KBM-7 (cell line): Measurements from ENCODE around the gene SMURF1.
"Not testable (repeated sequence)": the region's sequence is repeated elsewhere in the genome, so short reads cannot be mapped to it uniquely, and the experiment has no call there.

ENCODE experiments used
- DNase-seq: peaks from one replicate; pipeline ENCODE4 v3.0.0-alpha.2; 2015
- in situ Hi-C: fragments of 300-500 bp; cut with MboI; formaldehyde crosslinking; loops from 2 replicates; pipeline ENCODE4 v1.14.3; 2020; ENCODE audit warnings: low sequenced_read_pairs, low pct_unique_long_range_greater_than_20kb, mixed read lengths

The SMURF1 gene

DNA sequence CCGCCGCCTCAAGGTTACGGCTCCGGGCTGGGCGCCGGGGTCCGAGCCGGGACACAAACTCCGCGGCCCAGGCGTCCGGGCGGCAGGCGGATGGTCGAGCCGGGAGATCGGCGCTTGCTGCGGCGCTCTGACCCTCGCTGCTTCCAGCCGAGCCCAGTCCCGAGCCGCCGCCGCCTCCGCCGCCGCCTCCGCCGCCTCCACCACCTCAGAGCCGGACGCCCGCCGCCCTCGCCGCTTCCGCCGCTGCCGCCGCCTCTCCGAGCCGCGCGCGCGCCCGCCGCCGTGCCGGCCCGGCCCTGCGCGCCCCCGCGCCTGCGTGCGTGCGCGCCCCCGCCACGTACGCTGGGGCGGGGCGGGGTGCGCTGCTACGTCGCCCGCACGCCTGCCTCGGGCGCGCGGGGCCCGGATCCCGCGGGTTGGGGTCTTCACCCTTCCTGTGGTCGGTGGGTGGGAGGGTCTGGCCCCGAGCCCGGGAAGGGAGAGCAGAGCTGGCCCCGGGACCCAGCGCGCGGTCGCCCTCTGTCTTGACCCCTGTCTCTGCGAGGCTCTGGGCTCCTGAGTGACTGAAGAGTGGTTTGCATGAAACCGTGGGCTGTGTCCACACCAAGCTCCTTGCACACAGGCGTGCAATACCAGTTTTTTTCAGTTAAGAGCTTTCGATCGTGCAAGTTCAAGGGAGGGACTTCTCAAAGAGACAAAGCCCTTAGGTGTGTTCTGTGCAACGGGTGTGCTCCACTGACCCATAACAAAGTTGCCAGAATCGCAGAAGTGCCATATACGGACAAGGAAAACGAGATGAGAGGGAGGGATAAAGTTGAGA is at the start of gene SMURF1:
SMURF1 (minus strand) TSS at position 256 of the 820 bp plus-strand sequence. CDS start 328 bp downstream, outside the sequence.
- DNase-seq: peak; percentile 69
- in situ Hi-C loops: no loop called here

DNA sequence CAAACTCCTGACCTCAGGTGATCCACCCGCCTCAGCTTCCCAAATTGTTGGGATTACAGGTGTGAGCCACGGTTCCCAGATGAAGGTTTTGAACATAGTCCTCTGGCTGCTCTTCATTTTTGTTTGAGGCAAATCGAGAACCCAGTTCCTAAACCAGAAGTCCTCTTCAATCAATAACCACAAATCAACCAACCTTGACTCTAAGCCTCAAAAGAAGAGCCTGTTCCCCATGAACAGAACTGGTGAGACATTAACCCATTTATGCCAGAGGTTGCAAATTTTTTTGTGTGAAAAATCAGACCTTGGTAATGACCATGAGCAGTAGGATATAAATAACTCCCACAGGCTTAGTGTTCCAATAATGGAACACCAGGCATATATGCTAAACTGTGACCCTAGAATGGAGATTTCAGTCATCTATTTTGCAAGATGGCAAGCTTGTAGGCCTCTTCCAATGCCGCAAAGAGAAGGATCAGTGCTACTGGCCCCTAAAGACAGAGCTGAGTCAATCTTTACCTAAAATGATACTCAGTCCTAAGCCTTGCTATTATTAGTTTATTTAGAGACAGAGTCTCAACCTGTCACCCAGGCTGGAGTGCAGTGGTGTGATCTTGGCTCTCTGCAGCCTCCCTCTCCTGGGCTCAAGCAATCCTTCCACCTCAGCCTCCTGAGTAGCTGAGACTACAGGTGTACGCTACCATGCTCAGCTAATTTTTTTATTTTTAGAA is 48.1 kb upstream of the SMURF1 start:
- no peak for DNase-seq

DNA sequence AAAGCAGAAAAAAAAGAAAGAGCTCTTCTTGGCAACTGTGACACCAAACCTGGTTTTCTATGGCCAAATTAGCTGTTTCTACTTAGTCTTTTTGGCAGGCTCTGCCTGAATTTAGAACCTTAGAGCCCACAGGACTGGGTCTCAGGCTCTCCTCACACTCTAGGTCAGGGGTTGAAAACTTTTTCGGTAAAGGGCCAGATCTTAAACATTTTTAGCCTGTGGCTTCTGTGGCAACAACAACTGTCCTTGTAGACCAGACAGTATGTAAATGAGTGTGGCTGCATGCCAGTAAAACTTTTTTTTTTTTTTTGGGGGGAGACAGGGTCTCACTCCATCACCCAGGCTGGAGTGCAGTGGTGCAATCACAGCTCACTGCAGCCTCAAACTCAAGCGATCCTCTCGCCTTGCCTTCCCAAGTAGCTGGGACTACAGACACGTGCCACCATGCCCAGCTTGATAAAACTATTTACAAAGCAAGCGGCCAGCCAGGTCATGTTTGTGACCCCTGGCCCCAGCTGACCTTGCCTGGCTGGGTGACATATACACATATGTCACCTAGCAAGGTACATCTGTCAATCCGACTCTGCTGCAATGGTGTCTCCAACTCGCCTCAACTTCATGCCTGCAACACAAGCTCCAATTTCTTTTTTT is 46.6 kb upstream of the SMURF1 start:
- in situ Hi-C loops: no loop called here
- no peak for DNase-seq

More for the DNA sequence above, 48.1 kb upstream of the SMURF1 start:
- in situ Hi-C loops: no loop called here

DNA sequence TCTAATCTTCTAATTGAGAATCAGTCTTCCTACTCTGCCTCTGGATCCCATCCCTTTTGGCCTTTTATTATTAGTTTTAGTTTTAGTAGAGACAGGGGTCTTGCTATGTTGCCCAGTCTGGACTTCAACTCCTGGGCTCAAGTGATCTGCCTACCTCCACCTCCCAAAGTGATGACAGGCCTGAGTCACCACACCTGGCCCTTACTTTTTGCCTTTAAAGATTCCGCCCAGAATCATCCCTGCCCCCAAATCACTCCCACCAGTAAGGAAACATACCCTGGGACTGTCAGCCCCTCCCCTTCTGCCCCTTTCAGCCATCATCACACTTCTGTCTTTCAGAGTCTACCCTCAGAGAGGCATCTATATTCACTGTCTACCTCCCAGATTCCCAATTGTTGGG is 45.3 kb upstream of the SMURF1 start:
- in situ Hi-C loops: no loop called here

DNA sequence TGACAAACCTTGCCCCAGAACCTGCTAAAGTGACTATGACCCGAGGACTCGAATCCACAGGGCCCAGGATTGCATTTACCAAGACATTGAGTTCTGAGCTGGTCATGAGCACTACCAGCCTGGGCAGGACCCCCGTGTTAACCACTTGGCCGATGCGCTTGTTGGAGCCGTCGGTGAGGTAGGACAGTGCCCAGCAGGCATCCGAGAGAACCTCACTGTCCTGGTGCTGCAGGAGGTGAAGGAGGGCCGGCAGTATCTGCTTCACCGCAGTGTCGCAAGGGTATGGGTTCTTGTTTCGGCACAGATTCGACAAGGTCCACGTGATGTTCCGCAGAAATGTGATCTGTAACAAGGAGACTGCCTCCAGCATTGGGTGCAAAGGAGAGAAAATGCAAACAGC is 44.3 kb upstream of the SMURF1 start:
- DNase-seq: no peak
- in situ Hi-C loops: no loop called here

More for the DNA sequence above, 45.3 kb upstream of the SMURF1 start:
- no peak for DNase-seq

DNA sequence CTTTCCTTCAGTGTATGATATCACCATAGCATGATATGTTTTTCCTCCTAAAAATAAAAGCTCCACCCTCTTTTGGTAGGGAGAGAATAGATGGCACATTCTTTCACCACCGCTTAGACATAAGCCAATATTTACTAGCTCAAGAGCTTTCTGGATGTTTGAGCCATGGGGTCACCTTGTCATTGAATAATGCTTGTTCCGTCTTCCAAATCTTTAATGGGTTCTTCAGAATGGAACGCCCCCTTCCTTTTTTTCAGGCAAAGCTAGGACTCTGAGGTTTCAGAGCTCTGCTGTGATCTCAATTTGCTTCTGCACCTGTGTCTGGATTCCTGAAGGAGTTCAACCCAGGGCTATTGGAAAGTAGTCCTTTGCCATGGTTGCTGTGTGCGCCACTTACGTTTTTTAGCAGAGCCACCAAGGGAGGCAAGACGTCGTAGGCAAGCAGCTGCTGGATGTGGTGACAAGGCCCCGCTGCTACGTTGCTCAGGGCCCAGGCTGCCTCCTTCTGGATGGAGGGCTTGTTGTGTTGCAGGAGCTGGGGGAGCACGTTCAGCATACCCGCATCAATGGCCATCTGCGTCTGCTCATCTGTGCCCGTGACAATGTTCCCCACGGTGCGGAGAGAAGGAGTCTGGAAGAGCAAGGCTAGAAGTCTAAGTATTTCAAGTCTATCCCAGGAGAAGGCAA is 40.8 kb upstream of the SMURF1 start:
- in situ Hi-C loops: no loop called here
- no peak for DNase-seq

DNA sequence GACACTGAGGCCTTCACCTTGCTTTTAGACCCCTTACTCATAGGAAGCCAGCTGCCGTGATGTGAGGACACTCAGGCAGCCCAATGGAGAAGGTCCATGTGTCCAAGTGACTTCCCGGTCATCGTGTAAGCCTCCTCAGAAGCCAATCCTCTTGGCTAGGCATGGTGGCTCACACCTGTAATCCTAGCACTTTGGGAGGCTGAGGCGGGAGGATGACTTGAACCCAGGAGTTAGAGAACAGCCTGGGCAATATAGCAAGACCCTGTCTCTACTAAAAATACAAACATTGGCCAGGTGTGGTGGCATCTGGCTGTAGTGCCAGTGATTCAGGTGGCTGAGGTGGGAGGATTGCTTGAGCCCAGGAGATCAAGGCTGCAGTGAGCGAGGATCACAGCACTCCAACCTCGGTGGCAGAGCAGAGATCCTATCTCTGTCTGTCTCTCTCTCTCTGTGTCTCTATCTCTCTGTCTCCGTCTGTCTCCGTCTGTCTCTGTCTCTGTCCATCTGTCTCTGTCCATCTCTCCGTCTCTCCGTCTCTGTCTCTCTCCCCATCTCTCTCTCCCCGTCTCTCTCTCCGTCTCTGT is 36.3 kb upstream of the SMURF1 start:
- in situ Hi-C loops: no loop called here
- no peak for DNase-seq

DNA sequence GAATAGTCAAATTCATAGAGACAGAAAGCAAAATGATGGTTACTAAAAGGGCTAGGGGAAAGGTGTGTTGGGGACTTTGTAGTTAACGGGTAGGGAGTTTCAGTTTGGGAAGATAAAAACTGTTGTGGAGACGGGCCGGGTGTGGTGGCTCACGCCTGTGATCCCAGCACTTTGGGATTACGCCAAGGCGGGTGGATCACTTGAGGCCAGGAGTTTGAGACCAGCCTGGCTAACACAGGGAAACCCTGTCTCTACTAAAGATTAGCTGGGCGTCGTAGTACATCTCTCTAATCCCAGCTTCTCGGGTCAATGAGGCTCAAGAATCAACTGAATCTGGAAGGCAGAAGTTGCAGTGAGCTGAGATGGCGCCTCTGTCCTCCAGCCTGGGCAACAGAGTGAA is 33.3 kb upstream of the SMURF1 start:
- in situ Hi-C loops: no loop called here

DNA sequence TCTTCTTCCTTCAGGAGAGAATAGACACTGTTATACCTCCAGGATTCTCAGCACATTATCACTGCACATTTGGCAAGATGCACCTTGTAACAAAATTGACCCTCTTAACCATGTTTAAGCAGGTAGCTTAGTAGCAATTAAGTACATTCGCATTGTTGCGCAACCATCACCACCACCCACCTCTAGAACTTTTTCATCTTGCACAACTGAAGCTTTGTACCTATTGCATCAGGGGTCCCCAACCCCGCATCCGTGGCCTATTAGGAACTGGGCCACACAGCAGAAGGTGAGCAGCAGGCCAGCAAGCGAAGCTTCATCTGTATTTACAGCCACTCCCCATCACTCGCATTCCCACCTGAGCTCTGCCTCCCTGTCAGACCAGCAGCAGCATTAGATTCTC is 29.9 kb upstream of the SMURF1 start:
- no peak for DNase-seq
- in situ Hi-C loops: no loop called here

More for the DNA sequence above, 33.3 kb upstream of the SMURF1 start:
- DNase-seq: no peak

DNA sequence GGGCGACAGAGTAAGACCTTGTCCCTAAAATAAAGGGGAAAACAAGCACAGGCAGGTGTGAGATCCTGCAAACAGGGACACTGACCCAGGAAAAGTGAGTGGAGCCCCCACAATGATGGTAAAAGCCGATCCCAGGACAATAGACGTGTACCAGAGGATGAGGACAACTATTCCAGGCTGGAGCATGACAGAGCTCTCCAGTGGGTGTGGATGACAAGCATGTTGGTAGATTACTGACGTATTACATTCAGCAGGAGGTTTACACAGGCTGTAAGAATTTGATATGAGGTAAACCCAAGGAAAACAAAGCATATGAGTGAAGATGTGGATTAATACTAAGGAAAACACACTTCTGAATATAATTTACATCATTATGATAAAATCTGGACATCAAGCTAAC is 27.8 kb upstream of the SMURF1 start:
- no peak for DNase-seq
- in situ Hi-C loops: no loop called here

DNA sequence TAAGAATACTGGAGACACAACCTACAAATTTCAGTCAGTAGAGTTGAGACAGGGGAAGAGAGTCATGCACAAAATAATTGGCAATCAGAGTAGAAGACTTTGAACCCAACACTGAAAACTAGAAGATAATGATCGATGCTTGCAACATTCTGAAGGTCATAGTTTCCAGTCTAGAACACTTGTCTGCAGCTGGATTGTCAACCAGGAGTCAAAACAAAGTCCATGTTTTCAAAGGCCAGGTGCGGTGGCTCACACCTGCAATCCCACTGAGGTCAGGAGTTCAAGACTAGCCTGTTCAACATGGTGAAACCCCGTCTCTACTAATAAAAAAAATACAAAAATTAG is 26.8 kb upstream of the SMURF1 start:
- in situ Hi-C loops: no loop called here
- DNase-seq: no peak

DNA sequence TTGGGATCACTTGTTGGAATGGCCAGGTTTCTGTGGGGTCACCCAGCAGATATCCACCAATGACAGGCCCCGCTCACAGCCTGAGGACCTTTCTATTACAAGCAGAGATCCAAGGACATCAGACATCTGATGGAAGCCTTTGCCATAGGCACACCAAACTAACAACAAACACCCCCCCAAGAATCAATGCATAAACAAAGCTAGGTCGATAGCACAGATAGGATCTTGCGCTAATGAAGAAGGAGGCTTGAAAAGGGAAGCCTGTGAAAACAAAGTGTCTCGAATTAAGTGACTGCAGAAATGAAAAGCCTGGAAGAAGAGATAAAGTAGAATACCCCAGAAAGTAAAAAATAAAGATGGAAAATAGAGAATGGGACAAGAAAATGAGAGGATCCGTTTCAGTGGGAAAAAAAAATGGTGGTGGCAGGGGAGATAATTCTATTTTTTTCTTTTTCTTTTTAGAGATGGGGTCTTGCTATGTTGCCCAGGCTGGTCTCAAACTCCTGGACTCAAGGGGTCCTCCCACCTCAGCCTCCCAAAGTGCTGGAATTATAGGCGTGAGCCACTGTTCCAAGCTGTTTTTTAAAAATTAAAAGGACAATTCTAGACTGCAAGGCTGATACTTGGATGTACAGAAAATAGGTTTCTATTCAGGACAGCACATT is 26.3 kb upstream of the SMURF1 start:
- in situ Hi-C loops: no loop called here
- DNase-seq: no peak

DNA sequence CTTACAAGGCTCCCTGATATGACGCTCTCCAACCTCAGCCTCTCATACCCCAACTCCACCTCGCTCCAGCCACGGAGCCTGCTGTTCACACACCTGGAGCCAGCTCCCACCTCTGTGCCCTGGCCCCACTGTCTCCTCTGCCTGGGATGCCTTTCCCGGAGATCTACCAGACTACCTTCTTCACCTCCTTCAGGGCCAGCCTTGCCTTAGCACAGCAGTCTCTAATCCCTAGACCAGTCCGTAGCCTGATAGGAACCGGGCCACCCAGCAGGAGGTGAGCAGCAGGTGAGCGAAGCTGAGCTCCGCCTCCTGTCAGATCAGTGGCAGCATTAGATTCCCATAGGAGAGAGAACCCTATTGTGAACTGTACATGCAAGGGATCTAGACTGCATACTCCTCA is 23.2 kb upstream of the SMURF1 start:
- DNase-seq: no peak
- in situ Hi-C loops: no loop called here

DNA sequence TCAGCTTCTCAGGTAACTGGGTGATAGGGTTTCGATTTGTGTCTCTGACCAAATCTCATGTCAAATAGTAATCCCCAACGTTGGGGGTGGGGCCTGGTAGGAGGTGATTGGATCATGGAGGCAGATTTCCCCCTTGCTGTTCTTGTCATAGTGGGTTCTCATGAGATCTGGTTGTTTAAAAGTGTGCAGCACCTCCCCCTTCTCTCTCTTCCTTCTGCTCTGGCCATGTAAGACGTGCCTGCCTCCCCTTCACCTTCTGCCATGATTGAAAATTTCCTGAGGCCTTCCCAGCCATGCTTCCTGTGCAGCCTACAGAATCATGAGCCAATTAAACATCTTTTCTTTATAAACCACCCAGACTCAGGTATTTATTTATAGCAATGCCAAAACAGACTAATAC is 21.9 kb upstream of the SMURF1 start:
- in situ Hi-C loops: no loop called here
- no peak for DNase-seq

DNA sequence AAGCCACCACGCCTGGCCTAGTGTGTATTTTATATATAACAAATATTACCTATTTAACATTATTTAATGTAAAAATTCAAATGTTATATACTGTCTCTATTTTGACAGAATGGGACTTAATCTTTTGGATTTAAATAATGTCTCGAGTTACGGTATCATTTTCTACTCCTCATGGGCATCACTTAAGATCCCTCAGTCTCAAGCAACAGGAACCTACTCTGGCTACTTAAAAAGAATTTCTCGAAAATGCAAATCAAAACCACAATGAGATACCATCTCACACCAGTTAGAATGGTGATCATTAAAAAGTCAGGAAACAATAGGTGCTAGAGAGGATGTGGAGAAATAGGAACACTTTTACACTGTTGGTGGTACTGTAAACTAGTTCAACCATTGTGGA is 19.8 kb upstream of the SMURF1 start:
- in situ Hi-C loops: not testable (repeated sequence)
- DNase-seq: peak; percentile 54

DNA sequence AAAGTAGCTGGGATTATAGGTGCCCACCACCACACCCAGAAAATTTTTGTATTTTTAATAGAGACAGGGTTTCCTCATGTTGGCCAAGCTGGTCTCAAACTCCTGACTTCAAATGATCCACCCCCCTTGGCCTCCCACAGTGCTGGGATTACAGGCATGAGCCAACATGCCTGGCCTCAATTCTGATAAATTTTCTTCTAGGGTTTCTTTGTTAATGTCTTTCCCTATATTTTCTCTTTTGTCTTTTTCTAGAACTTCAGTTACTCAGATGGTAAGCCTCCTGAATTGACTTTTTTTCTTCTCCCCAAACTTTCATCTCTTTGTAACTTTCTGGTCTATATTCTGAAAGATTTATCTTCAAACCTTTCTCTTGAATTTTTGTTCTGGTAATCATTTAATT is 12.7 kb upstream of the SMURF1 start:
- in situ Hi-C loops: no loop called here
- DNase-seq: no peak

DNA sequence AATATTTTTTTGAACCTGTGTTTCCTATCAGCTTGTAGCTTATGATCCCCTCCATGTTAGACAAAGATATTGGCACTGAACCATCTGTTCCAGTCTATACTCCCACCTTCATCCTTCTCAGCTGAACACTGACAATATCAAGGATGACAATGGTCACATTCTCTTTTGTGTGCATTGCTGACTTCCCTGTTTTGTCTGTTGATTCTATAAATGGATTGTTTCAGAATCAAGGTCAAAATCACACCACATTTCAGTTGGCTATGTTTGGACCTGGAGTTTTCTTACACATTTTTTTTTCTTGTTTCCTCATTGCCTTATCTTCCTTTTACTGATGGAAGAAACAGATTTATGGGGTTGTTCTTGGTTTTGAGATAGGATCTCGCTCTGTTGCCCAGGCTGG is 11.3 kb upstream of the SMURF1 start:
- in situ Hi-C loops: no loop called here

DNA sequence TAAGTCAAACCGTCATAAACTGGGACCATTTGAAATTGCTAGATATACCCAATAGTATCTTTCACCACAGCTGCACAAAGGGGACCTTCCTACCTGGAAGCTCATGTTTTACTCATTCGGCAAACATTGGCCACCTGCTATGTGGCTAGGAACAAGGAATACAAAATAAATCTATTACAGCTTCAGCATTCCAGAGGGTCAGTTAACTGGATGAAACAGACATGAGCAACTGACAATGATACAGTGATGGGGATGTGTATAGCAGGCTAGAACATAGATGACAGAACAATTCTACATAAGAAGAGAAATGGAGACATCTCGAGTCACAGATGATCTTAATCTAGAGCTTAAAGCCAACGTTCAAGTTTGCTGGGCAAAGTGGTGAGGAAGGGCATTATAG is 3.1 kb upstream of the SMURF1 start:
- in situ Hi-C loops: no loop called here
- no peak for DNase-seq

More for the DNA sequence above, 11.3 kb upstream of the SMURF1 start:
- peak; percentile 90 for DNase-seq

DNA sequence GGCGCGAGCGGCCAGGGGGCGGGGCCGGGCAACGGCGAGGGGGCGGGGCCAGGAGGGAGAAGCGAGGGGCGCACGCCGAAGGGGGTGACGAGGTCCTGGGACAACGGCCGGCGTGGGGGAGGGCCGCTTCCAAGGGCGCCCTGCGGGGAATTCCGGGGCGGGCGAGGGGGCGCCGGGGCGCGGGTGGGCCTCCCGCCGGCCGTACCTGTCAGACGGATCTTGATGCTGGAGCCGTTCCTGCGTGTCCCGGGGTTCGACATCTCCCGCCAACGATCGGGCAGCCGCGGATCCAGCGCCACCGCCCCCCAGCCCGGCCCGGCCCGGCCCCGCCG is 421 bp downstream of the SMURF1 start:
- in situ Hi-C loops: no loop called here
- DNase-seq: no peak
